ENCODE results near the gene ITIH2. TPM values are rescaled to one million over a fixed set of nuclear protein-coding genes. Genes with fewer than 3 reads are reported as not detected.
"Not testable (repeated sequence)": the region's sequence is repeated elsewhere in the genome, so short reads cannot be mapped to it uniquely, and the experiment has no call there.

The ITIH2 gene
- total RNA-seq, 2 donors from 2014 or later = not detected

- 86 to 89% methylated on average over 4 of the region's 4 CpGs for WGBS, 2 donors
- no peak for ATAC-seq
- Histone ChIP-seq H3K27me3 (no peaks in the 10 kb centered on the region), H3K36me3 (replicated peaks in 1 of 2; ENCODE audit: insufficient read depth in 1 of 2, low read depth in 2 of 2) (no peaks in the 10 kb centered on the region), H3K27ac (no peak overlapping the region), H3K4me3 (no peak overlapping the region), H3K9me3 (no peaks in the 10 kb centered on the region), H3K4me1 (peaks cover 23% of the 10 kb centered on the region)
- no peak for DNase-seq
- TF ChIP-seq POLR2A (IDR thresholded peaks at IDR 0.05) = no peak
- TF ChIP-seq CTCF (IDR thresholded peaks at IDR 0.05) = no peak
- intact Hi-C loops (cut with DNase I) = no loop called here
Measured at GRCh38 chr10:7708832-7709231, 5.7 kb downstream of the ITIH2 start.

- no peak overlapping the region for H3K4me3 ChIP-seq
- H3K9me3 ChIP-seq = no peaks in the 10 kb centered on the region
- intact Hi-C loops (cut with DNase I) = no loop called here
- H3K27me3 ChIP-seq = no peaks in the 10 kb centered on the region
- H3K4me1 ChIP-seq = peaks cover 23% of the 10 kb centered on the region
- 88 to 96% methylated on average over 1 of the region's 1 CpG for WGBS, 2 donors
- no peak overlapping the region for H3K27ac ChIP-seq
- no peak for TF ChIP-seq POLR2A (IDR thresholded peaks at IDR 0.05)
- no peak for TF ChIP-seq CTCF (IDR thresholded peaks at IDR 0.05)
- ATAC-seq = no peak
- H3K36me3 ChIP-seq (replicated peaks in 1 of 2; ENCODE audit: insufficient read depth in 1 of 2, low read depth in 2 of 2) = no peaks in the 10 kb centered on the region
- DNase-seq = no peak
Measured at GRCh38 chr10:7710446-7710845, 7.3 kb downstream of the ITIH2 start.

- H3K9me3 ChIP-seq, ATAC-seq: not testable (repeated sequence)
Measured at GRCh38 chr10:7711075-7711474, 8.0 kb downstream of the ITIH2 start.

GRCh38 chr10:7715515-7715914 is 12.4 kb downstream of the ITIH2 start:
- no peak for TF ChIP-seq CTCF (IDR thresholded peaks at IDR 0.05)
- TF ChIP-seq POLR2A (IDR thresholded peaks at IDR 0.05) = no peak
- WGBS, 2 donors = 76 to 82% methylated on average over 7 of the region's 7 CpGs

More at GRCh38 chr10:7711075-7711474, 8.0 kb downstream of the ITIH2 start:
- 76 to 81% methylated on average over 5 of the region's 5 CpGs for WGBS, 2 donors
- H3K36me3 ChIP-seq (replicated peaks in 1 of 2; ENCODE audit: insufficient read depth in 1 of 2, low read depth in 2 of 2); DNase-seq; intact Hi-C loops (cut with DNase I); H3K27me3 ChIP-seq; H3K4me3 ChIP-seq; H3K27ac ChIP-seq: not testable (repeated sequence)
- peaks cover 18% of the 10 kb centered on the region for H3K4me1 ChIP-seq

GRCh38 chr10:7717767-7718166 is 14.7 kb downstream of the ITIH2 start:
- H3K27me3 ChIP-seq = no peaks in the 10 kb centered on the region
- H3K27ac ChIP-seq = no peak overlapping the region
- no peaks in the 10 kb centered on the region for H3K9me3 ChIP-seq
- TF ChIP-seq CTCF (IDR thresholded peaks at IDR 0.05) (no peak), POLR2A (IDR thresholded peaks at IDR 0.05) (no peak)
- no peak overlapping the region for H3K4me3 ChIP-seq
- intact Hi-C loops (cut with DNase I) = no loop called here
- 74 to 77% methylated on average over 5 of the region's 5 CpGs for WGBS, 2 donors
- ATAC-seq (no peak), DNase-seq (no peak)
- no peaks in the 10 kb centered on the region for H3K4me1 ChIP-seq
- H3K36me3 ChIP-seq (replicated peaks in 1 of 2; ENCODE audit: insufficient read depth in 1 of 2, low read depth in 2 of 2) = no peaks in the 10 kb centered on the region

More at GRCh38 chr10:7715515-7715914, 12.4 kb downstream of the ITIH2 start:
- H3K4me1 ChIP-seq = no peaks in the 10 kb centered on the region
- no peak overlapping the region for H3K4me3 ChIP-seq
- intact Hi-C loops (cut with DNase I) = no loop called here
- ATAC-seq (no peak), DNase-seq (no peak)
- H3K9me3 ChIP-seq = no peaks in the 10 kb centered on the region
- no peaks in the 10 kb centered on the region for H3K36me3 ChIP-seq (replicated peaks in 1 of 2; ENCODE audit: insufficient read depth in 1 of 2, low read depth in 2 of 2)
- H3K27ac ChIP-seq = no peak overlapping the region
- no peaks in the 10 kb centered on the region for H3K27me3 ChIP-seq
